Measurements from ENCODE around the gene GOLGA3. TPM values are rescaled to one million over a fixed set of nuclear protein-coding genes. Genes with fewer than 3 reads are reported as not detected.

The GOLGA3 gene
- total and polyA plus RNA-seq, 9 of the 15 experiments (the other 6 are each of a cell fraction or from before 2014, with no cell fraction given) = 1.9 to 48.1 (median 18.4) TPM

DNA sequence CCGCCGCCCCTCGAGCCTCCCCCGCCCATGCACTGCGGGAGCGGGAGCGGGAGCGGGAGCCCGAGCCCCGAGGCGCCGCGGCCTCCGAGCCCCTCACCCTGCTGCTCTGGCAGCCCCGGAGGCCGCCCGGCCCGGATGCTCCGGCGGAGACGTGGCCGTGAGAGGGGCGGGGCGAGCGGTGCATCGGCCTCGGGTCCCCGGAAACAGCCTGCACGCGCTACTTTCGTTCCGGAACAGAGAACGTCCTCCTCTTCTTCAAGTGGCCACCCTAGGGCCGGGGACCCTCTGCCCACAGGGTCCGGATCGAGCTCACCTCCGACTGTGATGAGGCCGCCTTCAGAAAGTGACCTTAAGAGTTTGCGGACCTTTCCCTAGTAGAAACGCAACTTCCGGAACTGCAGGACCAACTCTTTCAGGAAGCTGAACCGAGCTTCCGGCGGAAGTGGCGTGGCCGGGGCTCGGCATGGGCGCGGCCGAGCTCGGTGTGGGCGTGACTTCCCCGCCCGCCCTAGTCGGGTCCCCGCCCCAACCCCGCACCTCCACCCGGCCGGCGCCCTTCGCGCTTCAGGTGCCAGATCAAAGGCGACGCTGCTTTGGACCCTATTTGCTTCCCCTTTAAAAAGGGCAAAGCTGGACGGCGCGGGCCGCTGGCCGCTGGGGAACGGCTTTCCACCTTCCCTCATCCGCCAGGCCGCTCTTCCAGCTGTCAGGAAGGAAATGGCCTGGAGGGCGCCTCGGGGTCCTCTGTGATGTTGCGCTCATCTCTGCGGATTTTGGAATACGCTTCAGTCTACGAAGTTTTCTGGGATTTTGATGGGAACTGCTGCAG, at the start of gene GOLGA3 (continued):
- peak; percentile 99 for TF ChIP-seq GABPA (tag; conservative IDR thresholded peaks at IDR 0.05; ENCODE audit: low read depth)
- peak; percentile 77 for TF ChIP-seq ZNF766 (CRISPR knock-in tag; conservative IDR thresholded peaks at IDR 0.05)
- TF ChIP-seq E2F1 (CRISPR knock-in tag; IDR thresholded peaks at IDR 0.05) = peak; percentile 68; the same call in 1 of the 2 replicates
- peak; percentile 99 for TF ChIP-seq C11orf30 (IDR thresholded peaks at IDR 0.05; ENCODE audit: low read depth)
- TF ChIP-seq MBD1 (CRISPR knock-in tag; IDR thresholded peaks at IDR 0.05) = no peak
- TF ChIP-seq KAT8 (IDR thresholded peaks at IDR 0.05; ENCODE audit: low read depth) = 0 out of 2 replicates have a peak, but pooled peaks have one; percentile 60
- TF ChIP-seq RBM39 (optimal IDR thresholded peaks at IDR 0.05; ENCODE audit: low read depth, low read length) = peak; percentile 85
- no peak for TF ChIP-seq SMAD3 (CRISPR knock-in tag; conservative IDR thresholded peaks at IDR 0.05)
- TF ChIP-seq MXI1 (IDR thresholded peaks at IDR 0.05; ENCODE audit: low read depth, low read length) = peak; percentile 85; the same call in 1 of the 2 replicates
- TF ChIP-seq MTA3 (IDR thresholded peaks at IDR 0.05; ENCODE audit: borderline replicate concordance) = peak; percentile 91
- TF ChIP-seq TRIM28 (IDR thresholded peaks at IDR 0.05) = 0 out of 2 replicates have a peak, but pooled peaks have one; percentile 37
- TF ChIP-seq CAMTA2 (CRISPR knock-in tag; conservative IDR thresholded peaks at IDR 0.05) = peak; percentile 73; the same call in 1 of the 2 replicates
- TF ChIP-seq SP1 (CRISPR knock-in tag; IDR thresholded peaks at IDR 0.05) = peak; percentile 98
- TF ChIP-seq PHF20 (IDR thresholded peaks at IDR 0.05; ENCODE audit: partially characterized antibody) = peak; percentile 99
- peak; percentile 28; the same call in 1 of the 2 replicates for TF ChIP-seq ARID1B (IDR thresholded peaks at IDR 0.05)
- TF ChIP-seq RBFOX2 (IDR thresholded peaks at IDR 0.05; ENCODE audit: low read depth, low read length) = peak; percentile 85
- 0 out of 2 replicates have a peak, but pooled peaks have one; percentile 29 for TF ChIP-seq GABPB2 (CRISPR knock-in tag; conservative IDR thresholded peaks at IDR 0.05)
- TF ChIP-seq ZMIZ1 (IDR thresholded peaks at IDR 0.05; ENCODE audit: low read depth in 2 of 2, low read length in 2 of 2) = no peak
- peak; percentile 19 to 67; a peak in 2 of 4 replicates for TF ChIP-seq NONO (IDR thresholded peaks at IDR 0.05; ENCODE audit: low read depth in 2 of 2, low read length in 1 of 2)
- peak; percentile 80 for TF ChIP-seq NEUROD1 (IDR thresholded peaks at IDR 0.05; ENCODE audit: borderline replicate concordance, low read depth, low read length, partially characterized antibody)
- TF ChIP-seq MEF2D (tag; conservative IDR thresholded peaks at IDR 0.05; ENCODE audit: low read depth) = 0 out of 2 replicates have a peak, but pooled peaks have one; percentile 49
- TF ChIP-seq TBP (optimal IDR thresholded peaks at IDR 0.05; ENCODE audit: low read depth, low read length) = peak; percentile 81
